Breast epithelium (tissue), 3 donors: ENCODE results near the gene MMD2.
"Not testable (repeated sequence)": the region's sequence is repeated elsewhere in the genome, so short reads cannot be mapped to it uniquely, and the experiment has no call there.

Source experiments
- CTCF ChIP-seq, 3 donors: fragments of 450-650 bp; IDR thresholded peaks; one replicate each; pipeline ENCODE4 v1.5.1; 2016 to 2017; ENCODE audit warnings: antibody characterized with exemption in 3 of 3, mild to moderate bottlenecking in 3 of 3, moderate library complexity in 3 of 3
- POLR2A ChIP-seq: fragments of 450-650 bp; IDR thresholded peaks from one replicate; pipeline ENCODE4 v1.6.1; 2016; ENCODE audit warnings: antibody characterized with exemption, mild to moderate bottlenecking, moderate library complexity

- TF ChIP-seq CTCF (IDR thresholded peaks at IDR 0.05); POLR2A: not testable (repeated sequence)
Observed at GRCh38 chr7:4891522-4891921, 67.5 kb downstream of the MMD2 start.
